ENCODE data around the gene NRN1L. TPM values are rescaled to one million over a fixed set of nuclear protein-coding genes. Genes with fewer than 3 reads are reported as not detected.
A peak's percentile ranks its signal among the peaks of the same experiment; 100 is the strongest.

Gene NRN1L
- total RNA-seq, 1 donor from 2014 or later = 1.4 TPM

- peaks cover 6% of the 10 kb centered on the region for H3K4me1 Mint-ChIP-seq
- DNase-seq (no peak), ATAC-seq (ENCODE audit: low read depth) (no peak)
- H3K36me3 Mint-ChIP-seq (ENCODE audit: low read depth) = peaks cover 44% of the 10 kb centered on the region
- H3K27me3 Mint-ChIP-seq = no peaks in the 10 kb centered on the region
- H3K4me3 Mint-ChIP-seq = no peak overlapping the region
- ChIA-PET CTCF (interaction anchor here (2.0 kb wide), 1 partner anchor 49 kb away, joined by 23 read pairs; no protein-coding TSS in a partner anchor), POLR2A (interaction anchor here (0.6 kb wide), 1 partner anchor 642 kb away, joined by 9 read pairs; no protein-coding TSS in a partner anchor)
- TF ChIP-seq, protein P1, sequence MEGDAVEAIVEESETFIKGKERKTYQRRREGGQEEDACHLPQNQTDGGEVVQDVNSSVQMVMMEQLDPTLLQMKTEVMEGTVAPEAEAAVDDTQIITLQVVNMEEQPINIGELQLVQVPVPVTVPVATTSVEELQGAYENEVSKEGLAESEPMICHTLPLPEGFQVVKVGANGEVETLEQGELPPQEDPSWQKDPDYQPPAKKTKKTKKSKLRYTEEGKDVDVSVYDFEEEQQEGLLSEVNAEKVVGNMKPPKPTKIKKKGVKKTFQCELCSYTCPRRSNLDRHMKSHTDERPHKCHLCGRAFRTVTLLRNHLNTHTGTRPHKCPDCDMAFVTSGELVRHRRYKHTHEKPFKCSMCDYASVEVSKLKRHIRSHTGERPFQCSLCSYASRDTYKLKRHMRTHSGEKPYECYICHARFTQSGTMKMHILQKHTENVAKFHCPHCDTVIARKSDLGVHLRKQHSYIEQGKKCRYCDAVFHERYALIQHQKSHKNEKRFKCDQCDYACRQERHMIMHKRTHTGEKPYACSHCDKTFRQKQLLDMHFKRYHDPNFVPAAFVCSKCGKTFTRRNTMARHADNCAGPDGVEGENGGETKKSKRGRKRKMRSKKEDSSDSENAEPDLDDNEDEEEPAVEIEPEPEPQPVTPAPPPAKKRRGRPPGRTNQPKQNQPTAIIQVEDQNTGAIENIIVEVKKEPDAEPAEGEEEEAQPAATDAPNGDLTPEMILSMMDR (IDR thresholded peaks at IDR 0.05) = no peak
- intact Hi-C loops (cut with micrococcal nuclease) = no loop called here
- no peaks in the 10 kb centered on the region for H3K9me3 Mint-ChIP-seq
- peak overlapping the region; percentile 11 for H3K27ac Mint-ChIP-seq
Observed at GRCh38 chr16:67864594-67864993, 20.1 kb upstream of the NRN1L start.

- Mint-ChIP-seq H3K9me3 (no peaks in the 10 kb centered on the region), H3K27ac (no peak overlapping the region), H3K4me1 (peaks cover 6% of the 10 kb centered on the region), H3K4me3 (no peak overlapping the region), H3K27me3 (no peaks in the 10 kb centered on the region), H3K36me3 (ENCODE audit: low read depth) (peaks cover 48% of the 10 kb centered on the region)
- ChIA-PET POLR2A (interaction anchor here (0.6 to 0.7 kb wide), 2 partner anchors 47 to 202 kb away, joined by 4 read pairs; no protein-coding TSS in a partner anchor), CTCF (interaction anchor here (1.0 to 2.0 kb wide), 4 partner anchors 11 to 193 kb away, joined by 3 to 23 read pairs (median 4); no protein-coding TSS in a partner anchor)
- TF ChIP-seq, protein P1 (IDR thresholded peaks at IDR 0.05) = no peak
- intact Hi-C loops (cut with micrococcal nuclease) = loop anchor here (1.0 kb wide), 2 partner anchors 49 to 193 kb away; no protein-coding TSS in a partner anchor
- ATAC-seq (ENCODE audit: low read depth) (peak; percentile 57), DNase-seq (no peak)
Observed at GRCh38 chr16:67865318-67865717, 19.4 kb upstream of the NRN1L start.

- intact Hi-C loops (cut with micrococcal nuclease) = no loop called here
- H3K9me3 Mint-ChIP-seq = no peaks in the 10 kb centered on the region
- no peak overlapping the region for H3K4me3 Mint-ChIP-seq
- CTCF ChIA-PET = no interaction called here
- no peak for DNase-seq
- H3K27me3 Mint-ChIP-seq = no peaks in the 10 kb centered on the region
- no peak for ATAC-seq (ENCODE audit: low read depth)
- peaks cover 16% of the 10 kb centered on the region for H3K4me1 Mint-ChIP-seq
- peaks cover 46% of the 10 kb centered on the region for H3K36me3 Mint-ChIP-seq (ENCODE audit: low read depth)
- POLR2A ChIA-PET = no interaction called here
- TF ChIP-seq, protein P1 (IDR thresholded peaks at IDR 0.05) = no peak
- H3K27ac Mint-ChIP-seq = no peak overlapping the region
Observed at GRCh38 chr16:67868290-67868689, 16.4 kb upstream of the NRN1L start.

- DNase-seq (no peak), ATAC-seq (ENCODE audit: low read depth) (no peak)
- H3K4me1 Mint-ChIP-seq = peaks cover 25% of the 10 kb centered on the region
- no peak overlapping the region for H3K27ac Mint-ChIP-seq
- H3K9me3 Mint-ChIP-seq = no peaks in the 10 kb centered on the region
- H3K27me3 Mint-ChIP-seq = no peaks in the 10 kb centered on the region
- ChIA-PET CTCF (no interaction called here), POLR2A (interaction anchor here (0.6 to 0.7 kb wide), 2 partner anchors 46 to 195 kb away, joined by 3 to 5 read pairs; no protein-coding TSS in a partner anchor)
- H3K36me3 Mint-ChIP-seq (ENCODE audit: low read depth) = peaks cover 43% of the 10 kb centered on the region
- intact Hi-C loops (cut with micrococcal nuclease) = no loop called here
- H3K4me3 Mint-ChIP-seq = no peak overlapping the region
- TF ChIP-seq, protein P1 (IDR thresholded peaks at IDR 0.05) = no peak
Observed at GRCh38 chr16:67869653-67870052, 15.0 kb upstream of the NRN1L start.

DNA sequence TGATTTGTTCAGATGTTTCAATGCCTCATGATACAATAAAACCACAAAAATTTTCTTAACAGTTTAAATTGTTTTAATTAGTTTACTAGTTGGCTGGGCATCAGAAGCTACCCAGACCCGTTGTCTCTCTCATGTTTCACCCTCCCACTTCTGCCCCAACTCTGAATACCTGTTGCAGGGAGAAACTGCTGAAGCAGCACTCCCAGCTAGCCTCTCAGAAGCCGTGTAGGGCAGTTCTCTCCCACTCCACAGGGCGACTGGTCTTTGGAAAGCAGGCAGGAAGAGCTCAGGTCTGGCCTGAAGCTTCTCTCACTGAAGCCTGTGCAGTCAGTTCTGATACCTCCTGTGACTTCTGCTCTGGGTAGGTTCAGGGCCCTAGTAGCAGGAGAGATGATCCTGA lies 13.4 kb upstream of the NRN1L start:
- ChIA-PET CTCF (interaction anchor here (1.4 kb wide), 1 partner anchor 13 kb away, joined by 6 read pairs; no protein-coding TSS in a partner anchor), POLR2A (interaction anchor here (1.0 to 1.6 kb wide), 3 partner anchors 25 to 214 kb away, joined by 3 to 6 read pairs (median 4); partner anchors contain the start of genes NFATC3 and PSMB10)
- Mint-ChIP-seq H3K27me3 (no peaks in the 10 kb centered on the region), H3K9me3 (no peaks in the 10 kb centered on the region), H3K4me3 (no peak overlapping the region), H3K27ac (no peak overlapping the region), H3K36me3 (ENCODE audit: low read depth) (peaks cover 36% of the 10 kb centered on the region), H3K4me1 (peaks cover 36% of the 10 kb centered on the region)
- DNase-seq (no peak), ATAC-seq (ENCODE audit: low read depth) (no peak)
- TF ChIP-seq, protein P1 (IDR thresholded peaks at IDR 0.05) = no peak
- intact Hi-C loops (cut with micrococcal nuclease) = no loop called here
